K562 (cell line): ENCODE results near the gene CCL27. TPM values are rescaled to one million over a fixed set of nuclear protein-coding genes. Genes with fewer than 3 reads are reported as not detected.

Experiments used
- ATF1 ChIP-seq, 2 experiments: fragments of 450-650 bp in 1 of 2; IDR thresholded peaks; 2 replicates each; pipeline ENCODE4 v1.6.1; 2016; ENCODE audit warnings: missing compliant biosample characterization in 1 of 2, missing genetic modification characterization in 1 of 2
- BCOR ChIP-seq: fragments of 450-650 bp; IDR thresholded peaks from 2 replicates; pipeline ENCODE4 v1.6.1; 2016
- COPS2 ChIP-seq: fragments of 450-650 bp; conservative IDR thresholded peaks from 2 replicates; pipeline ENCODE4 v1.6.1; 2016; ENCODE audit warnings: mild to moderate bottlenecking, moderate library complexity
- CREM ChIP-seq: IDR thresholded peaks from 2 replicates; pipeline ENCODE4 v1.6.1; 2014; ENCODE audit warnings: antibody characterized with exemption, low read depth
- DACH1 ChIP-seq: fragments of 450-650 bp; IDR thresholded peaks from 2 replicates; pipeline ENCODE4 v1.6.1; 2018; ENCODE audit not compliant: partially characterized antibody
- ETS2 ChIP-seq: IDR thresholded peaks from 2 replicates; pipeline ENCODE4 v1.6.1; 2016; ENCODE audit warnings: borderline replicate concordance, missing genetic modification characterization, mild to moderate bottlenecking, moderate library complexity, missing compliant biosample characterization; ENCODE audit not compliant: poor library complexity, severe bottlenecking
- EZH2 ChIP-seq: IDR thresholded peaks from 2 replicates; pipeline ENCODE4 v1.6.1; 2012; ENCODE audit warnings: low read depth, mild to moderate bottlenecking, inconsistent platforms, low read length, borderline replicate concordance
- GATAD2A ChIP-seq: fragments of 450-650 bp; IDR thresholded peaks from 2 replicates; pipeline ENCODE4 v1.6.1; 2017
- HDAC3 ChIP-seq: fragments of 450-650 bp; IDR thresholded peaks from 2 replicates; pipeline ENCODE4 v1.6.1; 2018; ENCODE audit warnings: borderline replicate concordance, mild to moderate bottlenecking, moderate library complexity; ENCODE audit not compliant: partially characterized antibody
- MCM7 ChIP-seq, 2 experiments: fragments of 450-650 bp; IDR thresholded peaks; 2 replicates each; pipeline ENCODE4 v1.6.1; 2016 to 2018
- MED1 ChIP-seq: sonication (generic); formaldehyde crosslinking; IDR thresholded peaks from 2 replicates; pipeline ENCODE4 v1.8.1; 2023; ENCODE audit warnings: missing genetic modification reagents, borderline replicate concordance
- NCOA2 ChIP-seq, 2 experiments: fragments of 450-650 bp; IDR thresholded peaks; 2 replicates each; pipeline ENCODE4 v1.6.1; 2018; ENCODE audit warnings: mild to moderate bottlenecking in 2 of 2, moderate library complexity in 1 of 2; ENCODE audit not compliant: partially characterized antibody in 2 of 2
- NR4A1 ChIP-seq, 2 experiments: fragments of 250-450 bp in 1 of 2; fragments of 450-650 bp in 1 of 2; sonication (Bioruptor Pico) in 1 of 2; IDR thresholded peaks; 2 replicates each; pipeline versions ENCODE4 v1.4.0 to v1.6.1; 2016 to 2020; ENCODE audit warnings: mild to moderate bottlenecking in 2 of 2, missing compliant biosample characterization in 1 of 2, missing genetic modification characterization in 1 of 2, moderate library complexity in 1 of 2
- PHF20 ChIP-seq: fragments of 450-650 bp; IDR thresholded peaks from 2 replicates; pipeline ENCODE4 v1.6.1; 2018; ENCODE audit not compliant: partially characterized antibody
- SAP30 ChIP-seq: fragments of 200-600 bp; sonication (generic); IDR thresholded peaks from 2 replicates; pipeline ENCODE4 v1.6.1; 2012; ENCODE audit warnings: borderline replicate concordance, low read depth, mild to moderate bottlenecking, moderate library complexity, low read length, control low read depth, inconsistent platforms; ENCODE audit not compliant: insufficient read depth, poor library complexity, severe bottlenecking
- SPI1 ChIP-seq: IDR thresholded peaks from 2 replicates; pipeline ENCODE4 v1.6.1; 2011; ENCODE audit warnings: low read depth, low read length, control low read depth, borderline replicate concordance
- STAT5A ChIP-seq: IDR thresholded peaks from 2 replicates; pipeline ENCODE4 v1.6.1; 2012; ENCODE audit warnings: low read length, inconsistent platforms, borderline replicate concordance
- ZNF668 ChIP-seq: fragments of 250-450 bp; sonication (Bioruptor Pico); IDR thresholded peaks from 2 replicates; pipeline ENCODE4 v1.8.0; 2022; ENCODE audit warnings: mild to moderate bottlenecking, inconsistent platforms
- ZNF764 ChIP-seq: fragments of 250-450 bp; sonication (Bioruptor Pico); IDR thresholded peaks from 2 replicates; pipeline ENCODE4 v1.4.0; 2020; ENCODE audit warnings: low read depth, mild to moderate bottlenecking, moderate library complexity
- polyA plus RNA-seq, 8 experiments: library from polyadenylated mRNA; depleted of rRNA in 4 of 8; stranded (reverse) in 5 of 8; unstranded in 3 of 8; fragments of >200 nt; fragmentation: Nextera tagmentation in 2 of 8; fragmentation: Illumina TruSeq in 1 of 8; extraction: Ambion mirVana in 2 of 8; extraction: Trizol in 1 of 8; gene quantifications; 2 replicates each; pipeline versions ENCODE4 v1.2.1 to v1.2.3, GENCODE V29; 2011 to 2014; ENCODE audit warnings: inconsistent platforms in 1 of 8, missing spikeins in 1 of 8
- total RNA-seq, 7 experiments: library from RNA; depleted of rRNA in 6 of 7; stranded (reverse); fragments of >200 nt in 6 of 7; fragmentation: Illumina TruSeq in 2 of 7; extraction: Trizol in 2 of 7; gene quantifications; 2 replicates each; pipeline versions ENCODE4 v1.2.1 to v1.2.3, GENCODE V29; 2011 to 2021; ENCODE audit warnings: low replicate concordance in 1 of 7
- TF ChIP-seq, protein P1 (sequence below): IDR thresholded peaks from 2 replicates; pipeline ENCODE4 v1.6.1; 2012; ENCODE audit warnings: low read depth, low read length, improper control_type of control experiment, borderline replicate concordance
- TF ChIP-seq, protein P2 (sequence below): fragments of 250-450 bp; sonication (Bioruptor Pico); IDR thresholded peaks from 2 replicates; pipeline ENCODE4 v1.5.0; 2021
- TF ChIP-seq, protein P3 (sequence below): fragments of 250-450 bp; sonication (Bioruptor Pico); IDR thresholded peaks from 2 replicates; pipeline ENCODE4 v1.8.0; 2022; ENCODE audit warnings: moderate library complexity, mild to moderate bottlenecking, inconsistent platforms
- TF ChIP-seq, protein P4 (sequence below): fragments of 450-650 bp; formaldehyde crosslinking; IDR thresholded peaks from 2 replicates; pipeline ENCODE4 v1.4.0; 2020; ENCODE audit warnings: mild to moderate bottlenecking

Gene CCL27
- total and polyA plus RNA-seq, 9 of the 15 experiments (the other 6 are each of a cell fraction or from before 2014, with no cell fraction given), result 0.10 to 0.53 (median 0.27) TPM; not detected in 5

DNA sequence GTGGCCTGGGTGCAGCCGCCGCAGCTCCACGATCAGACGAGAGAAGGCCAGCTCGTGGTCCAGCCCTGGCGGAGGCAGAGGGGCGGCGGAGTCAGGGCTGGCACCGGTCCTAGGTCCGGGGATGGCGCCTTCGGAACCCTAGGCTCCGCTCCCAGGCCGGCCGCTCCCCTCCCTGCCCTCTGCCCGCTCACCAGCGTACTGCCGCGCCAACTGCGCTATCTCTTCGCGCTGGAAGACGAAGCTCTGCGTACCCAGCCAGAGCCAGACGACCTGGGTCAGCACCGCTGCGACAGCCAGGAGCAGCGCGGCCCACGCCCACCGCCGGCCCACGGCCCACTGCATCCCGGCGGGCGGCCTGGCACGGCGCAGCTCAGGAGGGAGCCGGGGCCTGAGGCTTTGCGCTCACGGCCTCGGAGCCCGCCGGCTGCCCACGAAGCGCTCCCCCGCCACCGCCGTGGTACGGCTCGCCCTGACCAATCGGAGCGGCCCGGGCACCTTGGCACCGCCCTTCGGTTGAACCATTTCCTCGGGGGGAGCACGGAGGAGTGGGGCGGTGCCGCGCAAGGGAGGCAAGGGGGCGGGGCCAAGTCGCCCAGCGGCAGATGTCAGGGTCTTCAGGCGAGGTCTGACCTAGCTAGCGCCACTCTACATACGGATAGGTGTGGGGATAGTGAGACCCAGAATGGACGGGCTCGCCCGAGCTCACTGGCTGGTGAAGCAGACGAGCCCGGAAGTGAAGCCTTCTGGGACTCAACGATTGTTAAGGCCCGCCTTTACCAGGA is 24.9 kb downstream of the CCL27 start, which contains the start of gene SIGMAR1 (continued):
- no peak for TF ChIP-seq SAP30
- no peak for TF ChIP-seq STAT5A
- TF ChIP-seq COPS2, result no peak
- TF ChIP-seq ATF1 (CRISPR knock-in tag; IDR thresholded peaks at IDR 0.05), result no peak
- 0 out of 2 replicates have a peak, but pooled peaks have one; percentile 31 for TF ChIP-seq ATF1 (tag; IDR thresholded peaks at IDR 0.05)
- no peak for TF ChIP-seq PHF20
- TF ChIP-seq SPI1, result no peak
- no peak for TF ChIP-seq ETS2
- no peak for TF ChIP-seq NR4A1 (CRISPR knock-in tag; IDR thresholded peaks at IDR 0.05)
- TF ChIP-seq NR4A1 (tag; IDR thresholded peaks at IDR 0.05), result no peak
- no peak for TF ChIP-seq GATAD2A
- no peak for TF ChIP-seq ZNF668 (CRISPR knock-in tag)
- no peak for TF ChIP-seq MCM7 (IDR thresholded peaks at IDR 0.05)
- TF ChIP-seq HDAC3, result no peak
- no peak for TF ChIP-seq DACH1
- no peak for TF ChIP-seq CREM
- TF ChIP-seq NCOA2 (IDR thresholded peaks at IDR 0.05; ENCODE audit: partially characterized antibody in 2 of 2), result no peak
- TF ChIP-seq, protein P1, sequence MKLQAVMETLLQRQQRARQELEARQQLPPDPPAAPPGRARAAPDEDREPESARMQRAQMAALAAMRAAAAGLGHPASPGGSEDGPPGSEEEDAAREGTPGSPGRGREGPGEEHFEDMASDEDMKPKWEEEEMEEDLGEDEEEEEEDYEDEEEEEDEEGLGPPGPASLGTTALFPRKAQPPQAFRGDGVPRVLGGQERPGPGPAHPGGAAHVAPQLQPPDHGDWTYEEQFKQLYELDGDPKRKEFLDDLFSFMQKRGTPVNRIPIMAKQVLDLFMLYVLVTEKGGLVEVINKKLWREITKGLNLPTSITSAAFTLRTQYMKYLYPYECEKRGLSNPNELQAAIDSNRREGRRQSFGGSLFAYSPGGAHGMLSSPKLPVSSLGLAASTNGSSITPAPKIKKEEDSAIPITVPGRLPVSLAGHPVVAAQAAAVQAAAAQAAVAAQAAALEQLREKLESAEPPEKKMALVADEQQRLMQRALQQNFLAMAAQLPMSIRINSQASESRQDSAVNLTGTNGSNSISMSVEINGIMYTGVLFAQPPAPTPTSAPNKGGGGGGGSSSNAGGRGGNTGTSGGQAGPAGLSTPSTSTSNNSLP, result no peak
- TF ChIP-seq, protein P2, sequence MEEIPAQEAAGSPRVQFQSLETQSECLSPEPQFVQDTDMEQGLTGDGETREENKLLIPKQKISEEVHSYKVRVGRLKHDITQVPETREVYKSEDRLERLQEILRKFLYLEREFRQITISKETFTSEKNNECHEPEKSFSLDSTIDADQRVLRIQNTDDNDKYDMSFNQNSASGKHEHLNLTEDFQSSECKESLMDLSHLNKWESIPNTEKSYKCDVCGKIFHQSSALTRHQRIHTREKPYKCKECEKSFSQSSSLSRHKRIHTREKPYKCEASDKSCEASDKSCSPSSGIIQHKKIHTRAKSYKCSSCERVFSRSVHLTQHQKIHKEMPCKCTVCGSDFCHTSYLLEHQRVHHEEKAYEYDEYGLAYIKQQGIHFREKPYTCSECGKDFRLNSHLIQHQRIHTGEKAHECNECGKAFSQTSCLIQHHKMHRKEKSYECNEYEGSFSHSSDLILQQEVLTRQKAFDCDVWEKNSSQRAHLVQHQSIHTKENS (CRISPR knock-in tag), result no peak
- TF ChIP-seq ZNF764, result no peak
- no peak for TF ChIP-seq MED1 (CRISPR knock-in tag)
- TF ChIP-seq EZH2, result no peak
- TF ChIP-seq BCOR, result no peak
- TF ChIP-seq, protein P3, sequence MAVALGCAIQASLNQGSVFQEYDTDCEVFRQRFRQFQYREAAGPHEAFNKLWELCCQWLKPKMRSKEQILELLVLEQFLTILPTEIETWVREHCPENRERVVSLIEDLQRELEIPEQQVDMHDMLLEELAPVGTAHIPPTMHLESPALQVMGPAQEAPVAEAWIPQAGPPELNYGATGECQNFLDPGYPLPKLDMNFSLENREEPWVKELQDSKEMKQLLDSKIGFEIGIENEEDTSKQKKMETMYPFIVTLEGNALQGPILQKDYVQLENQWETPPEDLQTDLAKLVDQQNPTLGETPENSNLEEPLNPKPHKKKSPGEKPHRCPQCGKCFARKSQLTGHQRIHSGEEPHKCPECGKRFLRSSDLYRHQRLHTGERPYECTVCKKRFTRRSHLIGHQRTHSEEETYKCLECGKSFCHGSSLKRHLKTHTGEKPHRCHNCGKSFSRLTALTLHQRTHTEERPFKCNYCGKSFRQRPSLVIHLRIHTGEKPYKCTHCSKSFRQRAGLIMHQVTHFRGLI (CRISPR knock-in tag), result no peak
- TF ChIP-seq, protein P4, sequence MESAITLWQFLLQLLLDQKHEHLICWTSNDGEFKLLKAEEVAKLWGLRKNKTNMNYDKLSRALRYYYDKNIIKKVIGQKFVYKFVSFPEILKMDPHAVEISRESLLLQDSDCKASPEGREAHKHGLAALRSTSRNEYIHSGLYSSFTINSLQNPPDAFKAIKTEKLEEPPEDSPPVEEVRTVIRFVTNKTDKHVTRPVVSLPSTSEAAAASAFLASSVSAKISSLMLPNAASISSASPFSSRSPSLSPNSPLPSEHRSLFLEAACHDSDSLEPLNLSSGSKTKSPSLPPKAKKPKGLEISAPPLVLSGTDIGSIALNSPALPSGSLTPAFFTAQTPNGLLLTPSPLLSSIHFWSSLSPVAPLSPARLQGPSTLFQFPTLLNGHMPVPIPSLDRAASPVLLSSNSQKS (CRISPR knock-in tag), result no peak
